HCT116 (cell line): ENCODE data around the gene SORCS2. TPM values are rescaled to one million over a fixed set of nuclear protein-coding genes. Genes with fewer than 3 reads are reported as not detected.

Experiments used
- ATAC-seq: fragments of 200-7000 bp; cut with Tn5 transposase; 2 replicates; pipeline ENCODE4 v1.9.1; 2020; ENCODE audit warnings: mild to moderate bottlenecking, moderate library complexity
- BruUV-seq: library from RNA; stranded (reverse); fragments of 400-500 nt; replicated peaks from 2 replicates; lab custom pipeline; 2021; lab: Mats Ljungman, UMichigan
- CTCF ChIA-PET: fragments of 300-600 bp; sonication (Branson Sonifier 250); formaldehyde crosslinking; loops from one replicate; lab custom pipeline; 2021; ENCODE audit warnings: antibody characterized with exemption; lab: Charles Lee
- POLR2A ChIA-PET: fragments of 300-600, 350-600 bp; sonication (Branson Sonifier 250); formaldehyde crosslinking; loops from one replicate; lab custom pipeline; 2021; ENCODE audit warnings: antibody characterized with exemption; lab: Charles Lee
- RAD21 ChIA-PET, 2 experiments: fragments of 300-600 bp; sonication (Branson Sonifier 250); formaldehyde crosslinking; loops; one replicate each; lab custom pipeline; 2023; ENCODE audit warnings: low total read pairs in 2 of 2; ENCODE audit not compliant: uncharacterized antibody in 2 of 2, unreplicated experiment in 2 of 2, low non-redundant PET in 1 of 2; lab: Charles Lee
- DNase-seq: peaks from one replicate; pipeline ENCODE4 v3.0.0-alpha.2; 2010; ENCODE audit warnings: low read depth, low spot score
- H2AFZ ChIP-seq: fragments of 200-600 bp; shearing (Covaris generic), sonication (generic); 2 replicates; pipeline ENCODE4 v1.6.1; 2017; ENCODE audit warnings: low read depth, mixed run types, mixed read lengths, antibody characterized with exemption, low read length; ENCODE audit not compliant: poor library complexity, severe bottlenecking
- H3K27ac ChIP-seq: 2 replicates; pipeline ENCODE4 v1.5.1; 2012; ENCODE audit warnings: low read depth, low read length
- H3K27me3 ChIP-seq: fragments of 200-600 bp; sonication (generic); 2 replicates; pipeline ENCODE4 v1.6.1; 2016; ENCODE audit warnings: mixed run types, low read length, mixed read lengths; ENCODE audit not compliant: insufficient read depth
- H3K36me3 ChIP-seq, 2 experiments: fragments of 200-500 bp in 1 of 2; fragments of 200-600 bp in 1 of 2; sonication (Bioruptor generic) in 1 of 2; sonication (generic) in 1 of 2; 2 replicates each; pipeline versions ENCODE4 v1.5.1 to v1.6.1; 2014 to 2016; ENCODE audit warnings: low read length in 2 of 2, inconsistent platforms in 1 of 2, mixed read lengths in 1 of 2, mixed run types in 1 of 2; ENCODE audit not compliant: insufficient read depth in 2 of 2, control insufficient read depth in 1 of 2
- H3K4me1 ChIP-seq, 2 experiments: fragments of 200-600 bp in 1 of 2; sonication (generic) in 1 of 2; 2 replicates each; pipeline versions ENCODE4 v1.5.1 to v1.6.1; 2012 to 2017; ENCODE audit warnings: low read length in 2 of 2, inconsistent platforms in 1 of 2, mild to moderate bottlenecking in 1 of 2, mixed read lengths in 1 of 2, mixed run types in 1 of 2, moderate library complexity in 1 of 2; ENCODE audit not compliant: insufficient read depth in 2 of 2, control insufficient read depth in 1 of 2
- H3K4me2 ChIP-seq: fragments of 200-600 bp; sonication (generic); 2 replicates; pipeline ENCODE4 v1.6.1; 2017; ENCODE audit warnings: mixed run types, low read length, mixed read lengths
- H3K4me3 ChIP-seq, 2 experiments: fragments of 200-600 bp in 1 of 2; sonication (generic) in 1 of 2; replicated peaks in 1 of 2; 2 replicates each; pipeline ENCODE4 v1.5.1; 2011 to 2016; ENCODE audit warnings: low read length in 2 of 2, control low read depth in 1 of 2, low read depth in 1 of 2, mild to moderate bottlenecking in 1 of 2, mixed read lengths in 1 of 2, mixed run types in 1 of 2
- H3K79me2 ChIP-seq: fragments of 200-600 bp; sonication (generic); 2 replicates; pipeline ENCODE4 v1.6.1; 2017; ENCODE audit warnings: mild to moderate bottlenecking, mixed run types, low read length, moderate library complexity, mixed read lengths; ENCODE audit not compliant: insufficient read depth
- H3K9ac ChIP-seq: fragments of 200-600 bp; sonication (generic); 2 replicates; pipeline ENCODE4 v1.6.1; 2016; ENCODE audit warnings: low read length, mixed read lengths
- H3K9me2 ChIP-seq: fragments of 200-600 bp; sonication (generic), shearing (Covaris generic); 2 replicates; pipeline ENCODE4 v1.6.1; 2017; ENCODE audit warnings: mixed run types, mild to moderate bottlenecking, moderate library complexity; ENCODE audit not compliant: insufficient read depth
- H3K9me3 ChIP-seq, 2 experiments: fragments of 200-500 bp in 1 of 2; fragments of 200-600 bp in 1 of 2; sonication (Bioruptor generic) in 1 of 2; sonication (generic) in 1 of 2; 2 replicates each; pipeline ENCODE4 v1.6.1; 2014 to 2017; ENCODE audit warnings: low read length in 2 of 2, mixed read lengths in 2 of 2, inconsistent platforms in 1 of 2, low read depth in 1 of 2, mild to moderate bottlenecking in 1 of 2, mixed run types in 1 of 2, moderate library complexity in 1 of 2; ENCODE audit not compliant: control insufficient read depth in 1 of 2, insufficient read depth in 1 of 2
- H4K20me1 ChIP-seq: fragments of 200-600 bp; sonication (generic), shearing (Covaris generic); 2 replicates; pipeline ENCODE4 v1.6.1; 2017; ENCODE audit warnings: mixed run types, mild to moderate bottlenecking, moderate library complexity; ENCODE audit not compliant: insufficient read depth
- ATF3 ChIP-seq: IDR thresholded peaks from 2 replicates; pipeline ENCODE4 v1.6.1; 2012
- CBX3 ChIP-seq: IDR thresholded peaks from 2 replicates; pipeline ENCODE4 v1.6.1; 2012; ENCODE audit warnings: low read depth
- CTCF ChIP-seq, 3 experiments: fragments of 200-600 bp in 1 of 3; sonication (generic) in 1 of 3; IDR thresholded peaks in 2 of 3; conservative IDR thresholded peaks in 1 of 3; 2 replicates each; pipeline ENCODE4 v1.5.1; 2012 to 2017; ENCODE audit warnings: low read depth in 2 of 3, low read length in 2 of 3, antibody characterized with exemption in 1 of 3, borderline replicate concordance in 1 of 3, control low read depth in 1 of 3, mild to moderate bottlenecking in 1 of 3, mixed read lengths in 1 of 3, mixed run types in 1 of 3, moderate library complexity in 1 of 3; ENCODE audit not compliant: insufficient read depth in 1 of 3
- EGR1 ChIP-seq: IDR thresholded peaks from 2 replicates; pipeline ENCODE4 v1.6.1; 2012; ENCODE audit warnings: low read depth
- EZH2phosphoT487 ChIP-seq: fragments of 200-600 bp; IDR thresholded peaks from 2 replicates; pipeline ENCODE4 v1.6.1; 2018; ENCODE audit warnings: antibody characterized with exemption, borderline replicate concordance
- FOSL1 ChIP-seq: IDR thresholded peaks from 2 replicates; pipeline ENCODE4 v1.6.1; 2012; ENCODE audit warnings: low read depth
- JUND ChIP-seq: IDR thresholded peaks from 2 replicates; pipeline ENCODE4 v1.6.1; 2012
- MAX ChIP-seq: IDR thresholded peaks from 2 replicates; pipeline ENCODE4 v1.6.1; 2012
- RAD21 ChIP-seq: IDR thresholded peaks from 2 replicates; pipeline ENCODE4 v1.6.1; 2012; ENCODE audit warnings: low read depth, mild to moderate bottlenecking
- REST ChIP-seq: IDR thresholded peaks from 2 replicates; pipeline ENCODE4 v1.6.1; 2012; ENCODE audit warnings: low read depth
- SIN3A ChIP-seq: IDR thresholded peaks from 2 replicates; pipeline ENCODE4 v1.6.1; 2012; ENCODE audit warnings: low read depth
- SP1 ChIP-seq: IDR thresholded peaks from 2 replicates; pipeline ENCODE4 v1.6.1; 2012; ENCODE audit warnings: low read depth
- SRF ChIP-seq: IDR thresholded peaks from 2 replicates; pipeline ENCODE4 v1.6.1; 2012; ENCODE audit warnings: low read depth
- TCF7L2 ChIP-seq: IDR thresholded peaks from 2 replicates; pipeline ENCODE4 v1.7.0; 2011; ENCODE audit warnings: borderline replicate concordance, inconsistent platforms; ENCODE audit not compliant: insufficient read depth, insufficient read length; ENCODE audit errors: extremely low read depth
- YY1 ChIP-seq: IDR thresholded peaks from 2 replicates; pipeline ENCODE4 v1.6.1; 2011; ENCODE audit warnings: low read length, low read depth, moderate library complexity, mild to moderate bottlenecking; ENCODE audit not compliant: insufficient replicate concordance; ENCODE audit errors: extremely low read depth
- ZNF274 ChIP-seq: fragments of 200-500 bp; sonication (Bioruptor generic); IDR thresholded peaks from 2 replicates; pipeline ENCODE4 v1.6.1; 2014; ENCODE audit warnings: mild to moderate bottlenecking, low read depth, low read length, inconsistent platforms
- intact Hi-C: fragments of 100-400 bp; cut with micrococcal nuclease; formaldehyde crosslinking; loops from 2 replicates; pipeline ENCODE4 v1.10.0; 2022
- total RNA-seq: library from RNA; stranded (reverse); gene quantifications from one replicate; pipeline ENCODE4 v1.2.1, GENCODE V29; 2021; ENCODE audit not compliant: unreplicated experiment

SORCS2 gene
- total RNA-seq, 1 experiment from 2014 or later: 0.37 TPM

- H3K79me2 ChIP-seq: no peaks in the 10 kb centered on the region
- H3K36me3 ChIP-seq: no peaks in the 10 kb centered on the region
- H3K4me3 ChIP-seq: no peak overlapping the region
- no peak for TF ChIP-seq MAX
- no peak overlapping the region for H3K27ac ChIP-seq
- DNase-seq: no peak
- no peak overlapping the region for H3K4me2 ChIP-seq
- RAD21 ChIA-PET: no interaction called here
- CTCF ChIA-PET: no interaction called here
- no peaks in the 10 kb centered on the region for H3K27me3 ChIP-seq
- no TSS peak for BruUV-seq
- H3K9me3 ChIP-seq: peaks cover 7 to 9% of the 10 kb centered on the region in 2 experiments; a peak in 2 of 4 replicates
- intact Hi-C loops: no loop called here
- no peaks in the 10 kb centered on the region for H3K9me2 ChIP-seq
- no peaks in the 10 kb centered on the region for H4K20me1 ChIP-seq
- no peak for ATAC-seq
- POLR2A ChIA-PET: no interaction called here
- H3K4me1 ChIP-seq: no peaks in the 10 kb centered on the region
- H3K9ac ChIP-seq: no peak overlapping the region
- H2AFZ ChIP-seq: no peak overlapping the region
These were observed 13.2 kb upstream of the SORCS2 start for GRCh38 chr4:7179158-7179557.

GRCh38 chr4:7180938-7181337, 11.4 kb upstream of the SORCS2 start:
- Histone ChIP-seq H3K79me2 (no peaks in the 10 kb centered on the region), H4K20me1 (no peaks in the 10 kb centered on the region), H2AFZ (no peak overlapping the region), H3K9ac (no peak overlapping the region), H3K27ac (no peak overlapping the region), H3K27me3 (no peaks in the 10 kb centered on the region), H3K4me1 (no peaks in the 10 kb centered on the region), H3K4me3 (no peak overlapping the region), H3K9me3 (peaks cover 7 to 9% of the 10 kb centered on the region in 2 experiments; a peak in 2 of 4 replicates), H3K36me3 (no peaks in the 10 kb centered on the region), H3K9me2 (no peaks in the 10 kb centered on the region), H3K4me2 (no peak overlapping the region)
- DNase-seq (no peak), ATAC-seq (no peak)
- POLR2A ChIA-PET: no interaction called here
- CTCF ChIA-PET: no interaction called here
- RAD21 ChIA-PET: no interaction called here
- no TSS peak for BruUV-seq
- intact Hi-C loops: no loop called here
- TF ChIP-seq EGR1 (no peak), EZH2phosphoT487 (no peak), ATF3 (no peak), MAX (no peak), TCF7L2 (no peak), JUND (no peak), CTCF (IDR thresholded peaks at IDR 0.05 in 2 of 3, conservative IDR thresholded peaks at IDR 0.05 in 1 of 3; ENCODE audit: borderline replicate concordance in 1 of 3, insufficient read depth in 1 of 3, low read depth in 2 of 3, low read length in 2 of 3) (no peak), RAD21 (no peak), REST (no peak), YY1 (no peak), SRF (no peak), FOSL1 (no peak), SP1 (no peak), SIN3A (no peak), ZNF274 (no peak), CBX3 (no peak)
